Cardiac muscle cell (in vitro differentiated cells and primary cell): Measurements from ENCODE around the gene ZNF341. TPM values are rescaled to one million over a fixed set of nuclear protein-coding genes. Genes with fewer than 3 reads are reported as not detected.

Experiments
- DNase-seq, 2 donors: peaks; one replicate each; pipeline versions ENCODE4 v3.0.0 to v3.0.0-alpha.2; 2010 to 2017; ENCODE audit warnings: low read depth in 1 of 2, low spot score in 1 of 2
- H3K27ac ChIP-seq: fragments of 200-600 bp; sonication (generic); 2 replicates; pipeline ENCODE4 v1.5.1; 2016
- H3K27me3 ChIP-seq: fragments of 200-600 bp; sonication (generic); 2 replicates; pipeline ENCODE4 v1.6.0; 2016; ENCODE audit warnings: control low read depth
- H3K36me3 ChIP-seq: fragments of 200-600 bp; sonication (generic); 2 replicates; pipeline ENCODE4 v1.5.1; 2016; ENCODE audit warnings: control low read depth
- H3K4me1 ChIP-seq: fragments of 200-600 bp; sonication (generic); 2 replicates; pipeline ENCODE4 v1.8.1; 2017; ENCODE audit warnings: low read depth, mild to moderate bottlenecking, mixed run types
- H3K4me3 ChIP-seq: fragments of 200-600 bp; sonication (generic); 2 replicates; pipeline ENCODE4 v1.5.1; 2016; ENCODE audit warnings: mild to moderate bottlenecking
- H3K9me3 ChIP-seq: fragments of 200-600 bp; sonication (generic); 2 replicates; pipeline ENCODE4 v1.5.1; 2017; ENCODE audit warnings: low read depth, mild to moderate bottlenecking, control low read depth
- polyA plus RNA-seq: library from polyadenylated mRNA; unstranded; fragments of >200 nt; fragmentation: Nextera tagmentation; extraction: Ambion mirVana; gene quantifications from 2 replicates; pipeline ENCODE4 v1.2.1, GENCODE V29; 2016
- total RNA-seq: library from RNA; depleted of rRNA; stranded (reverse); fragments of >200 nt; gene quantifications from 2 replicates; pipeline ENCODE4 v1.2.3, GENCODE V29; 2016
- TF ChIP-seq, protein P1 (sequence below): IDR thresholded peaks from 2 replicates; pipeline ENCODE4 v1.5.1; 2012; ENCODE audit warnings: low read depth, mild to moderate bottlenecking, low read length

The ZNF341 gene
- total and polyA plus RNA-seq, 2 experiments from 2014 or later, result 2.7 to 3.1 TPM

- Histone ChIP-seq H3K36me3 (no peaks in the 10 kb centered on the region), H3K4me1 (peaks cover 71% of the 10 kb centered on the region), H3K4me3 (no peak overlapping the region), H3K27ac (peak overlapping the region; percentile 27), H3K27me3 (no peaks in the 10 kb centered on the region), H3K9me3 (no peaks in the 10 kb centered on the region)
- TF ChIP-seq, protein P1, sequence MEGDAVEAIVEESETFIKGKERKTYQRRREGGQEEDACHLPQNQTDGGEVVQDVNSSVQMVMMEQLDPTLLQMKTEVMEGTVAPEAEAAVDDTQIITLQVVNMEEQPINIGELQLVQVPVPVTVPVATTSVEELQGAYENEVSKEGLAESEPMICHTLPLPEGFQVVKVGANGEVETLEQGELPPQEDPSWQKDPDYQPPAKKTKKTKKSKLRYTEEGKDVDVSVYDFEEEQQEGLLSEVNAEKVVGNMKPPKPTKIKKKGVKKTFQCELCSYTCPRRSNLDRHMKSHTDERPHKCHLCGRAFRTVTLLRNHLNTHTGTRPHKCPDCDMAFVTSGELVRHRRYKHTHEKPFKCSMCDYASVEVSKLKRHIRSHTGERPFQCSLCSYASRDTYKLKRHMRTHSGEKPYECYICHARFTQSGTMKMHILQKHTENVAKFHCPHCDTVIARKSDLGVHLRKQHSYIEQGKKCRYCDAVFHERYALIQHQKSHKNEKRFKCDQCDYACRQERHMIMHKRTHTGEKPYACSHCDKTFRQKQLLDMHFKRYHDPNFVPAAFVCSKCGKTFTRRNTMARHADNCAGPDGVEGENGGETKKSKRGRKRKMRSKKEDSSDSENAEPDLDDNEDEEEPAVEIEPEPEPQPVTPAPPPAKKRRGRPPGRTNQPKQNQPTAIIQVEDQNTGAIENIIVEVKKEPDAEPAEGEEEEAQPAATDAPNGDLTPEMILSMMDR, result no peak
- peak in 1 of 2 donors; percentile 17 for DNase-seq
These were observed 109.1 kb downstream of the ZNF341 start for GRCh38 chr20:33840759-33841435.

GRCh38 chr20:33841436-33841799 is 109.6 kb downstream of the ZNF341 start:
- Histone ChIP-seq H3K27me3 (no peaks in the 10 kb centered on the region), H3K4me1 (peaks cover 75% of the 10 kb centered on the region), H3K9me3 (no peaks in the 10 kb centered on the region), H3K4me3 (no peak overlapping the region), H3K36me3 (no peaks in the 10 kb centered on the region), H3K27ac (peak overlapping the region; percentile 27)
- TF ChIP-seq, protein P1, result no peak
- no peak for DNase-seq

Other genes with a start within 250 kb of the ZNF341 start
- 28.1 and 53.1 TPM in 2 replicates for gene CBFA2T2, start 241.9 kb upstream of the ZNF341 start, total RNA-seq
- 36.7 and 57.0 TPM in 2 replicates for gene CBFA2T2, start 241.9 kb upstream of the ZNF341 start, polyA plus RNA-seq
- 0.21 TPM in 1 of 2 replicates, not detected in the other for gene C20orf144, start 69.7 kb upstream of the ZNF341 start, total RNA-seq
- gene C20orf144, start 69.7 kb upstream of the ZNF341 start, polyA plus RNA-seq, result 1.4 and 1.9 TPM in 2 replicates
- gene ACTL10, start 65.1 kb upstream of the ZNF341 start, total RNA-seq, result 1.1 and 1.5 TPM in 2 replicates
- gene ACTL10, start 65.1 kb upstream of the ZNF341 start, polyA plus RNA-seq, result 1.3 and 2.2 TPM in 2 replicates
- gene NECAB3, start 57.6 kb upstream of the ZNF341 start, total RNA-seq, result 185 and 187 TPM in 2 replicates
- 93.1 and 98.5 TPM in 2 replicates for gene NECAB3, start 57.6 kb upstream of the ZNF341 start, polyA plus RNA-seq
- 21.2 and 34.6 TPM in 2 replicates for gene E2F1, start 45.6 kb upstream of the ZNF341 start, total RNA-seq
- 26.7 and 61.4 TPM in 2 replicates for gene E2F1, start 45.6 kb upstream of the ZNF341 start, polyA plus RNA-seq
- gene PXMP4, start 11.7 kb upstream of the ZNF341 start, total RNA-seq, result 9.2 and 9.9 TPM in 2 replicates
- 13.8 and 14.9 TPM in 2 replicates for gene PXMP4, start 11.7 kb upstream of the ZNF341 start, polyA plus RNA-seq
- 106 and 110 TPM in 2 replicates for gene CHMP4B, start 79.4 kb downstream of the ZNF341 start, total RNA-seq
- 4.6 and 6.8 TPM in 2 replicates for gene CHMP4B, start 79.4 kb downstream of the ZNF341 start, polyA plus RNA-seq